Sigmoid colon (tissue), 7 donors: ENCODE data around the gene ZFYVE28. TPM values are rescaled to one million over a fixed set of nuclear protein-coding genes. Genes with fewer than 3 reads are reported as not detected.

Experiments used
- DNase-seq: peaks from one replicate; pipeline ENCODE4 v3.0.0-alpha.2; 2019
- H3K27ac ChIP-seq, 4 donors: fragments of 200-600 bp; sonication (generic); one replicate each; pipeline ENCODE4 v1.5.1; 2016 to 2019; ENCODE audit warnings: mild to moderate bottlenecking in 1 of 4
- H3K27me3 ChIP-seq, 3 donors: fragments of 200-600 bp; sonication (generic); one replicate each; pipeline ENCODE4 v1.5.1; 2019; ENCODE audit warnings: mild to moderate bottlenecking in 1 of 3
- H3K36me3 ChIP-seq, 4 donors: fragments of 200-600 bp; sonication (generic); one replicate each; pipeline ENCODE4 v1.5.1; 2016 to 2019
- H3K4me1 ChIP-seq, 4 donors: fragments of 200-600 bp; sonication (generic); one replicate each; pipeline ENCODE4 v1.5.1; 2017 to 2019
- H3K4me3 ChIP-seq, 4 donors: fragments of 200-600 bp; sonication (generic); one replicate each; pipeline ENCODE4 v1.5.1; 2017 to 2019; ENCODE audit warnings: mild to moderate bottlenecking in 2 of 4, moderate library complexity in 1 of 4
- H3K9me3 ChIP-seq, 4 donors: fragments of 200-600 bp in 3 of 4; sonication (generic) in 3 of 4; one replicate each; pipeline versions ENCODE4 v1.5.1 to v1.6.1; 2013 to 2019
- EP300 ChIP-seq, 4 donors: sonication (generic); formaldehyde crosslinking; IDR thresholded peaks; one replicate each; pipeline ENCODE4 v1.6.1; 2017; ENCODE audit warnings: antibody characterized with exemption in 4 of 4
- POLR2A ChIP-seq, 2 donors: fragments of 450-650 bp; IDR thresholded peaks; one replicate each; pipeline ENCODE4 v1.6.1; 2016; ENCODE audit warnings: antibody characterized with exemption in 2 of 2, mild to moderate bottlenecking in 2 of 2, moderate library complexity in 2 of 2
- POLR2AphosphoS5 ChIP-seq, 4 donors: sonication (generic); formaldehyde crosslinking; IDR thresholded peaks; one replicate each; pipeline ENCODE4 v1.6.1; 2017; ENCODE audit warnings: antibody characterized with exemption in 4 of 4
- WGBS, 2 donors: extraction: QIAGEN DNeasy Blood & Tissue Kit; methylation state at CpG; one replicate each; pipeline ENCODE4 v1.1.7; 2013; 5-methylcytosine and 5-hydroxymethylcytosine counted together
- intact Hi-C: fragments of 100-400 bp; cut with DNase I; formaldehyde crosslinking; loops from one replicate; pipeline ENCODE4 v1.15.1; 2023
- polyA plus RNA-seq, 3 donors: library from polyadenylated mRNA; stranded (reverse); fragments of 200-250 nt; gene quantifications; one replicate each; pipeline ENCODE4 v1.2.3, GENCODE V29; 2013
- total RNA-seq, 4 donors: library from RNA; depleted of rRNA; stranded (reverse); fragments of >200 nt; gene quantifications; one replicate each; pipeline ENCODE4 v1.1.0, GENCODE V29; 2016
- TF ChIP-seq, protein P1 (sequence below), 4 experiments: fragments of 450-650 bp in 3 of 4; fragments of 200-600 bp in 1 of 4; IDR thresholded peaks; one replicate each; pipeline ENCODE4 v1.5.1; 2016 to 2019; ENCODE audit warnings: antibody characterized with exemption in 4 of 4, mild to moderate bottlenecking in 3 of 4, moderate library complexity in 2 of 4
- donor health status: healthy with polysubstance abuse.
- donor health status: Bipolar disorder and iron deficiency.
- donor health status: healthy.

Gene ZFYVE28
- total and polyA plus RNA-seq, 7 donors = 3.1 to 24.1 (median 13.0) TPM

DNA sequence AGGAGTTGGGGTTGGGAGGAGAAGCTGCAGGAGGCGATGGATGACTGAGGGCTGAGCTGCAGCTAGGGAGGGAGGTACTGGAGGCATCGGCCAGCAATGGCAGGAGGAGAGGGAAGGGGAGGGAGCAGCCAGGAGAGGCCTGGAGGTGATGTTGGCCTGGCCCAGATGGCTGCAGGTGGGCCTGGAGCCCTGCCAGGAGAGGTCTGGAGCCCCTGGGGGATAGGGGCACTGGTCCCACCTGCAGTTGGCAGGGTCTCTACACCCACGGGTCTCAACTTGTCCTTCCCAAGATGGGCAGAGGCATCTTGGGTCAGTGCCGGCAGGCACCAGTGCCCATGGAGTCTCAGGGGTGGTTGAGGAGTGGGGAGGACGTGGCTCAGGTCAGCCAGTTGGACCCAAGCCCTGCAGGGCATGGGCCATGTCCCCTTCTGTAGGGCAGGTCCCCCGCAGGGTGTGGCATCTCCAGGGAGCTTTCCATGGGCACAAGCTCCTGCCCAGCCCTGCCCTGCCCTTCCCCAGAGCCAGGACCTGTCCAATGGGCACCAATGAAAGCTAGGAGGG lies 153.9 kb downstream of the ZFYVE28 start:
- H3K27ac ChIP-seq = peak overlapping the region in 1 of 4 donors; percentile 80
- H3K9me3 ChIP-seq = no peaks in the 10 kb centered on the region
- peak; percentile 63 for DNase-seq
- TF ChIP-seq, protein P1, sequence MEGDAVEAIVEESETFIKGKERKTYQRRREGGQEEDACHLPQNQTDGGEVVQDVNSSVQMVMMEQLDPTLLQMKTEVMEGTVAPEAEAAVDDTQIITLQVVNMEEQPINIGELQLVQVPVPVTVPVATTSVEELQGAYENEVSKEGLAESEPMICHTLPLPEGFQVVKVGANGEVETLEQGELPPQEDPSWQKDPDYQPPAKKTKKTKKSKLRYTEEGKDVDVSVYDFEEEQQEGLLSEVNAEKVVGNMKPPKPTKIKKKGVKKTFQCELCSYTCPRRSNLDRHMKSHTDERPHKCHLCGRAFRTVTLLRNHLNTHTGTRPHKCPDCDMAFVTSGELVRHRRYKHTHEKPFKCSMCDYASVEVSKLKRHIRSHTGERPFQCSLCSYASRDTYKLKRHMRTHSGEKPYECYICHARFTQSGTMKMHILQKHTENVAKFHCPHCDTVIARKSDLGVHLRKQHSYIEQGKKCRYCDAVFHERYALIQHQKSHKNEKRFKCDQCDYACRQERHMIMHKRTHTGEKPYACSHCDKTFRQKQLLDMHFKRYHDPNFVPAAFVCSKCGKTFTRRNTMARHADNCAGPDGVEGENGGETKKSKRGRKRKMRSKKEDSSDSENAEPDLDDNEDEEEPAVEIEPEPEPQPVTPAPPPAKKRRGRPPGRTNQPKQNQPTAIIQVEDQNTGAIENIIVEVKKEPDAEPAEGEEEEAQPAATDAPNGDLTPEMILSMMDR (IDR thresholded peaks at IDR 0.05) = no peak
- TF ChIP-seq POLR2AphosphoS5 (IDR thresholded peaks at IDR 0.05) (no peak), POLR2A (IDR thresholded peaks at IDR 0.05) (no peak), EP300 (IDR thresholded peaks at IDR 0.05) (no peak)
- H3K4me3 ChIP-seq = no peak overlapping the region
- 67 to 87% methylated on average over 6 of the region's 6 CpGs for WGBS, 2 donors
- no peaks in the 10 kb centered on the region for H3K27me3 ChIP-seq
- intact Hi-C loops = loop anchor here (5.0 to 10.0 kb wide), 3 partner anchors 100 to 493 kb away; partner anchors contain the start of genes CFAP99, TNIP2 and ZFYVE28
- no peaks in the 10 kb centered on the region for H3K36me3 ChIP-seq
- peaks cover 0 to 63% (median 48%) of the 10 kb centered on the region in 4 donors for H3K4me1 ChIP-seq

DNA sequence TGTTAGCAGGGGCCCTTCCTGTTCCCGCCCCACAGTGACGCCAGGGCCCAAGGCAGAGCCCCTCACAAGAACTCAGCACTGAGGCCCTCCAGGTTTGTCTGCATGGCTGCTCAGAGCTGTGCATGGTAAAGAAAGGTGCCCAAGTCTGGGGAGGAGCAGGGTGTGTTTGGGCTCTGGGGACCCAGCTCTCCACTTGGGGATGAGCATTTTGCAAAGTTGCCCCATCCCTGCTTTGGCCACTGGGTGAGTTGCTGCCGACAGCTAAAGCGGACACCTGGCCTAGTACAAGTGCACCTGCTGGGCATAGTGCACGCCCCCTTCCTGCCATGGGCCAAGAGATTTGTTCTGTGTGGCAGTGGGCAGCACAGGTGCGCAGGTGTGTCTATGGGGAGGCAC lies 154.5 kb downstream of the ZFYVE28 start:
- TF ChIP-seq, protein P1 (IDR thresholded peaks at IDR 0.05) = no peak
- TF ChIP-seq POLR2AphosphoS5 (IDR thresholded peaks at IDR 0.05) = no peak
- no peak for TF ChIP-seq EP300 (IDR thresholded peaks at IDR 0.05)
- no peak for TF ChIP-seq POLR2A (IDR thresholded peaks at IDR 0.05)

DNA sequence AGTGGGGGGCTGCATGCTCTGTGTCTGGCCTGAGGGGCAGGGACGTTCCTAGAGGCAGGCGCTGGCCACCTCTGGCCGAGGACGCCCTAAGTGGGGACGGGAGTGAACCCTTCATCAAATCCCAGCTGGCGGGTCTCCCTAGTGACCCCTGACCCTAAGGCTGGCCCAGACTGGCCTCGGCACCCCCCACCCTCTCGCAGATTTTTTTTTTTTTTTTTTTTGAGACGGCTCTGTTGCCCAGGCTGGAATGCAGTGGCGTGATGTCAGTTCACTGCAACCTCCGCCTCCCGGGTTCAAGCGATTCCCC lies 155.5 kb downstream of the ZFYVE28 start:
- Histone ChIP-seq H3K36me3 (peaks cover 0 to 7% (median 0%) of the 10 kb centered on the region in 4 donors), H3K9me3 (no peaks in the 10 kb centered on the region), H3K27ac (peak overlapping the region; percentile 93 to 99 (median 98)), H3K27me3 (no peaks in the 10 kb centered on the region), H3K4me3 (peak overlapping the region; percentile 48 to 92 (median 62)), H3K4me1 (peaks cover 0 to 79% (median 65%) of the 10 kb centered on the region in 4 donors)
- 37 to 52% methylated on average over 13 of the region's 13 CpGs for WGBS, 2 donors
- intact Hi-C loops = loop anchor here (1.0 to 10.0 kb wide), 5 partner anchors 21 to 494 kb away; partner anchors contain the start of genes CFAP99, HAUS3, POLN and RNF4
- DNase-seq = no peak
- TF ChIP-seq POLR2AphosphoS5 (IDR thresholded peaks at IDR 0.05) (no peak), POLR2A (IDR thresholded peaks at IDR 0.05) (no peak), EP300 (IDR thresholded peaks at IDR 0.05) (no peak)
- TF ChIP-seq, protein P1 (IDR thresholded peaks at IDR 0.05) = no peak

More for the DNA sequence above, 154.5 kb downstream of the ZFYVE28 start:
- intact Hi-C loops = loop anchor here (2.0 to 10.0 kb wide), 4 partner anchors 101 to 493 kb away; partner anchors contain the start of genes CFAP99, RNF4, TNIP2 and ZFYVE28
- 43 to 79% methylated on average over 6 of the region's 6 CpGs for WGBS, 2 donors
- H3K27ac ChIP-seq = peak overlapping the region in 1 of 4 donors; percentile 98
- peaks cover 0 to 3% (median 0%) of the 10 kb centered on the region in 4 donors for H3K36me3 ChIP-seq
- no peak overlapping the region for H3K4me3 ChIP-seq
- no peaks in the 10 kb centered on the region for H3K9me3 ChIP-seq
- DNase-seq = peak; percentile 64
- no peaks in the 10 kb centered on the region for H3K27me3 ChIP-seq
- H3K4me1 ChIP-seq = peaks cover 0 to 69% (median 54%) of the 10 kb centered on the region in 4 donors

DNA sequence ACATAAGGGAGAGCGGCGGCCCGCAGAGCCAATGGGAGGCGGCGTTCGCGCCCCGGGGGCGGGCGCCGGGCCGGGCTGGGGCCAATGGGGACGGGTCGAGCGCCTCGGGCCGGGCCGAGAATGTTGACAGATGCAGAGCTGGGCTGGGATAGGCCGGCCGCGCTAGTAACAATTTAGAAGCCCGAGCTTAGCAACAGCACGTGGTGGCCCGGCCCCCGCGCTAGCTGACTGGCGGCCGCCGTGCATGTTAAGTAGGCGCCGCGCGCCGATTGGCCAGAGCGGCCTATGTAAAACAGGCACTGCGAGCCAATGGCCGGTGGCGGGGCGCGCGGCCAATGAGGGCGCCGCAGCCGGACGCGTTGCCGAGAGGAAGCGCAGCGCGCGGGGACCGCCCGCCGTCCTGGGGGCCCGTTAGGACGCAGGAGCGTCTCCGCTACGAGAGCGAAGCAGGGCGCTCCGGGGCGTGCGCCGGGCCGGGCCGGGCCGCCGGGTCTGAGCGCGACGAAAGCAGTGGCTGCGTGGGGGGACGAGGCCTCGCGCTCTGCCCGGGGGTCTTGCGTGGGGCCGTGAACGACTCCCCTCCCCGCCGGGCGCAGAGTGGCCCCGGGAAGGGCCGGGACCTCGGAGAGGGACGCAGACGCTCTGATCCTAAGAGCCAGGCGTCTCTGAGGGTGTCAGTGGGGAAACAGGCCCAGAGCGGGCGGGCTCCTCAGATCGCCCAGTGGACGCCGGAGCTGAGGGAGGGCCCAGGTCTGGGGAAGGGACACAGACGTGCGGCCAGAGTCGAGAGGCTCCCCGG lies 156.1 kb downstream of the ZFYVE28 start:
- WGBS, 2 donors = 1% methylated on average over 98 of the region's 98 CpGs
- intact Hi-C loops = loop anchor here (1.0 to 10.0 kb wide), 5 partner anchors 20 to 495 kb away; partner anchors contain the start of genes CFAP99, HAUS3, POLN and RNF4
- peaks cover 0 to 85% (median 70%) of the 10 kb centered on the region in 4 donors for H3K4me1 ChIP-seq

More for the DNA sequence above, 156.1 kb downstream of the ZFYVE28 start:
- Histone ChIP-seq H3K9me3 (no peaks in the 10 kb centered on the region), H3K4me3 (peak overlapping the region; percentile 48 to 94 (median 92)), H3K27ac (peak overlapping the region; percentile 96 to 99 (median 98)), H3K36me3 (peaks cover 0 to 7% (median 0%) of the 10 kb centered on the region in 4 donors), H3K27me3 (no peaks in the 10 kb centered on the region)
- peak; percentile 100 for DNase-seq
- TF ChIP-seq POLR2AphosphoS5 (IDR thresholded peaks at IDR 0.05) (peak; percentile 89 to 95 (median 94)), EP300 (IDR thresholded peaks at IDR 0.05) (no peak), POLR2A (IDR thresholded peaks at IDR 0.05) (peak; percentile 53 to 72)
- TF ChIP-seq, protein P1 (IDR thresholded peaks at IDR 0.05) = no peak
